NB4 (cell line): ENCODE results near the gene OPCML.

ENCODE experiments used
- MYC ChIP-seq: IDR thresholded peaks from 2 replicates; pipeline ENCODE4 v1.6.1; 2011; ENCODE audit warnings: low read depth, low read length
- POLR2A ChIP-seq: IDR thresholded peaks from 2 replicates; pipeline ENCODE4 v1.6.1; 2011; ENCODE audit warnings: mild to moderate bottlenecking; ENCODE audit not compliant: insufficient read length; ENCODE audit errors: extremely low read depth
- TF ChIP-seq, protein P1 (sequence below): IDR thresholded peaks from one replicate; pipeline ENCODE4 v1.5.1; 2012; ENCODE audit warnings: low read depth, low read length
- TF ChIP-seq, protein P2 (sequence below): IDR thresholded peaks from 2 replicates; pipeline ENCODE4 v1.6.1; 2011; ENCODE audit warnings: low read depth, low read length

DNA sequence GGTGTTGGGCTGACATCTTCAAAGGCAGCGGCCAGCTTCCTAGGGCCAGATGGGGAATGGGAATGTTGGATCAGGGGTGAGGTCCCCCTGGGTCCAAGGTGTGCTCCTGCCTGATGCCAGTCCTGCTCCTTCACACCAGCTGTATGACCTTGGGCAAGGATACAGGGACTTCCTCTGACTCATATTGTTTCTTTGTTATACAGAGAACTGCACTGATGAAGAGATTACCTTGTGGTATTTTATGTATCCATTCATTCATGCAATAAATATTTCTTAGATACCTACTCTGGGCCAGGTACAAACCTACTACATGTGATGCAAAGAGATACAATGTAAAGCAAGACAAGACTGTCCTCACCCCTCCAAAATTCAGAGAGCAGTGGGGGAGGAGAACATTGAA is 3.9 kb upstream of the OPCML start:
- TF ChIP-seq POLR2A (no peak), MYC (no peak)
- TF ChIP-seq, protein P1, sequence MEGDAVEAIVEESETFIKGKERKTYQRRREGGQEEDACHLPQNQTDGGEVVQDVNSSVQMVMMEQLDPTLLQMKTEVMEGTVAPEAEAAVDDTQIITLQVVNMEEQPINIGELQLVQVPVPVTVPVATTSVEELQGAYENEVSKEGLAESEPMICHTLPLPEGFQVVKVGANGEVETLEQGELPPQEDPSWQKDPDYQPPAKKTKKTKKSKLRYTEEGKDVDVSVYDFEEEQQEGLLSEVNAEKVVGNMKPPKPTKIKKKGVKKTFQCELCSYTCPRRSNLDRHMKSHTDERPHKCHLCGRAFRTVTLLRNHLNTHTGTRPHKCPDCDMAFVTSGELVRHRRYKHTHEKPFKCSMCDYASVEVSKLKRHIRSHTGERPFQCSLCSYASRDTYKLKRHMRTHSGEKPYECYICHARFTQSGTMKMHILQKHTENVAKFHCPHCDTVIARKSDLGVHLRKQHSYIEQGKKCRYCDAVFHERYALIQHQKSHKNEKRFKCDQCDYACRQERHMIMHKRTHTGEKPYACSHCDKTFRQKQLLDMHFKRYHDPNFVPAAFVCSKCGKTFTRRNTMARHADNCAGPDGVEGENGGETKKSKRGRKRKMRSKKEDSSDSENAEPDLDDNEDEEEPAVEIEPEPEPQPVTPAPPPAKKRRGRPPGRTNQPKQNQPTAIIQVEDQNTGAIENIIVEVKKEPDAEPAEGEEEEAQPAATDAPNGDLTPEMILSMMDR, result no peak
- TF ChIP-seq, protein P2, sequence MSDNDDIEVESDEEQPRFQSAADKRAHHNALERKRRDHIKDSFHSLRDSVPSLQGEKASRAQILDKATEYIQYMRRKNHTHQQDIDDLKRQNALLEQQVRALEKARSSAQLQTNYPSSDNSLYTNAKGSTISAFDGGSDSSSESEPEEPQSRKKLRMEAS, result no peak
